Measurements from ENCODE around the gene VPS50. TPM values are rescaled to one million over a fixed set of nuclear protein-coding genes. Genes with fewer than 3 reads are reported as not detected.

VPS50 gene
- total RNA-seq, 1 experiment from 2014 or later, result 15.2 TPM

DNA sequence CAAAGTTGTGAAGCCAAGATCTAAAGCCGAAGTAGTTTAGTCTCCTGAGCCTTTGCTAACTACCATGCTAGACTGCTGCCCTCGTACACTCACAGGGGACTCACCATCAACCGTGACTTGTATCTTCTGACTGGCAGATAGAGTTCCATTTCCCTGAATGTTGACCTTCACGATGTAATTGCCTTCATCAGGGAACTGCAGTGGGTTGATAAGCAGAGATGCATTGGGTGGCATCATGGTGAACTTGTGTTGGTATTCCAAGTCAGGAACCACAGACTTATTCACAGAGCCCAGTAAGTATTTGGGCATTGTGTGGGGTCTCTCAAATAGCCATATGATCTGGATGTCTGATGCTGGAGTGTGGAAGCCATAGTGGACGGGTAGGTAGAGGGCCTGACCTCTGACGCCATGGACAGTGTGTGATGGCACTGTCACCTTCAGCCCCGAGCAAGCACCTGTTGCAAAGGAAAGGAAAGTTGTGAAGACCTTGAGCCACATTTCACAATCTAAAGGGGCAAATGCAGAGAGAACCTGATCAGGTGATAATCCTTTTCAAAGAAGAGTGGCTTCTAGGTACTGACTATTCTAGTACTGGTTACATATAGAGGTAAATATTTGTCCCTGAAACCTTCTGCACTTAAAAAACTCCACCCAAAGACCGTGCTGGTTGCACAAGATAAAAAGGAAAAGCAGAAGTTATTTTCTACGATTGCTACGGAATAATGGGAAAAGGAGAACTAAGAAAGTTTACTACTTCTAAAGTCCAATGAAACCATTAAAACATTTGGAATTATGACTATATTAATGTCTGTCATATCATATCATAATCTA lies 13.0 kb upstream of the VPS50 start:
- POLR2A ChIA-PET, result no interaction called here
- Mint-ChIP-seq H3K27me3 (ENCODE audit: insufficient read depth, unreplicated experiment) (no peaks in the 10 kb centered on the region), H3K36me3 (ENCODE audit: insufficient read depth, unreplicated experiment) (no peaks in the 10 kb centered on the region), H3K4me1 (ENCODE audit: insufficient read depth, unreplicated experiment) (no peaks in the 10 kb centered on the region), H3K9me3 (ENCODE audit: unreplicated experiment) (no peaks in the 10 kb centered on the region), H3K4me3 (ENCODE audit: unreplicated experiment) (no peak overlapping the region), H3K27ac (ENCODE audit: low read depth, unreplicated experiment) (no peak overlapping the region)
- no TSS peak for BruUV-seq (replicated peaks)
- CTCF ChIA-PET, result no interaction called here
- no peak for TF ChIP-seq CTCF (IDR thresholded peaks at IDR 0.05; ENCODE audit: unreplicated experiment)
- intact Hi-C loops (cut with micrococcal nuclease), result no loop called here
- no peak for DNase-seq (ENCODE audit: unreplicated experiment)

- TF ChIP-seq CTCF (IDR thresholded peaks at IDR 0.05; ENCODE audit: unreplicated experiment), result no peak
- no TSS peak for BruUV-seq (replicated peaks)
- Mint-ChIP-seq H3K27ac (ENCODE audit: low read depth, unreplicated experiment) (no peak overlapping the region), H3K36me3 (ENCODE audit: insufficient read depth, unreplicated experiment) (no peaks in the 10 kb centered on the region), H3K4me3 (ENCODE audit: unreplicated experiment) (no peak overlapping the region), H3K9me3 (ENCODE audit: unreplicated experiment) (no peaks in the 10 kb centered on the region), H3K4me1 (ENCODE audit: insufficient read depth, unreplicated experiment) (no peaks in the 10 kb centered on the region), H3K27me3 (ENCODE audit: insufficient read depth, unreplicated experiment) (no peaks in the 10 kb centered on the region)
- CTCF ChIA-PET, result interaction anchor here (1.0 to 1.1 kb wide), 2 partner anchors 9 kb away, joined by 4 to 5 read pairs; no protein-coding TSS in a partner anchor
- intact Hi-C loops (cut with micrococcal nuclease), result no loop called here
- no peak for DNase-seq (ENCODE audit: unreplicated experiment)
- POLR2A ChIA-PET, result interaction anchor here (0.6 kb wide), 1 partner anchor 40 kb away, joined by 4 read pairs; no protein-coding TSS in a partner anchor
Measured at GRCh38 chr7:93219868-93220267, 12.3 kb upstream of the VPS50 start.

GRCh38 chr7:93226310-93226709 lies 5.9 kb upstream of the VPS50 start, which contains the start of gene HEPACAM2:
Gene HEPACAM2 (minus strand): TSS chr7:93226469.
- Mint-ChIP-seq H3K27ac (ENCODE audit: low read depth, unreplicated experiment) (no peak within 1 kb of the TSS), H3K4me1 (ENCODE audit: insufficient read depth, unreplicated experiment) (no peaks in the 10 kb centered on the region), H3K36me3 (ENCODE audit: insufficient read depth, unreplicated experiment) (no peaks in the 10 kb centered on the region), H3K9me3 (ENCODE audit: unreplicated experiment) (no peaks in the 10 kb centered on the region), H3K4me3 (ENCODE audit: unreplicated experiment) (no peak within 1 kb of the TSS), H3K27me3 (ENCODE audit: insufficient read depth, unreplicated experiment) (peaks cover 22% of the 10 kb centered on the region)
- no peak for DNase-seq (ENCODE audit: unreplicated experiment)
- intact Hi-C loops (cut with micrococcal nuclease), result no loop called here
- BruUV-seq (replicated peaks), result no TSS peak
- no peak for TF ChIP-seq CTCF (IDR thresholded peaks at IDR 0.05; ENCODE audit: unreplicated experiment)
- ChIA-PET CTCF (interaction anchor here (0.6 to 4.6 kb wide), 6 partner anchors 9 to 133 kb away, joined by 3 to 30 read pairs (median 6); no protein-coding TSS in a partner anchor), POLR2A (interaction anchor here (0.7 kb wide), 1 partner anchor 18 kb away, joined by 3 read pairs; no protein-coding TSS in a partner anchor)

DNA sequence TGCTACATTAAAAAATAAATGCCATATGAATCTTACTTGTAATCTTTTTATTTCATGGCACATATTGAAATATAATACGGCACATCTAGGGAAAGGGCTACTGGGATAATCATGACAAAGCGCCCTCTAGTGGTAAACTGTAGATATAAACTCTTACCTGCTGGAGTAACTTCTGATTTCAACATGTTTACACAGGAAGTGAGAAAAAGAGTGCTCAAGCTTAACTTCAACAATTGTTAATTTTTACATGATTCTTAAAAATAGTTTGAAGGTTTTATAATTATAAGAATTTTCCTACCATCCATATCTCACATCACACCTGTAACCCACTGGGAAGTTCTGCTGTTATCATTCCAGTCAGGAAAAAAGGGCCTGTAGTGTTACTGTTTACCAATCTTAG lies 3.9 kb upstream of the VPS50 start:
- H3K27ac Mint-ChIP-seq (ENCODE audit: low read depth, unreplicated experiment), result no peak overlapping the region
- no peaks in the 10 kb centered on the region for H3K9me3 Mint-ChIP-seq (ENCODE audit: unreplicated experiment)
- TF ChIP-seq CTCF (IDR thresholded peaks at IDR 0.05; ENCODE audit: unreplicated experiment), result peak; percentile 56
- DNase-seq (ENCODE audit: unreplicated experiment), result peak; percentile 67
- ChIA-PET POLR2A (interaction anchor here (0.7 to 2.6 kb wide), 3 partner anchors 17 to 110 kb away, joined by 3 to 7 read pairs (median 3); partner anchors contain the start of gene SAMD9), CTCF (interaction anchor here (0.5 to 4.6 kb wide), 21 partner anchors 8 to 798 kb away, joined by 3 to 30 read pairs (median 4); no protein-coding TSS in a partner anchor)
- H3K36me3 Mint-ChIP-seq (ENCODE audit: insufficient read depth, unreplicated experiment), result no peaks in the 10 kb centered on the region
- H3K4me1 Mint-ChIP-seq (ENCODE audit: insufficient read depth, unreplicated experiment), result no peaks in the 10 kb centered on the region
- intact Hi-C loops (cut with micrococcal nuclease), result loop anchor here (1.0 kb wide), 2 partner anchors 50 to 136 kb away; no protein-coding TSS in a partner anchor
- H3K27me3 Mint-ChIP-seq (ENCODE audit: insufficient read depth, unreplicated experiment), result peaks cover 22% of the 10 kb centered on the region
- no TSS peak for BruUV-seq (replicated peaks)
- no peak overlapping the region for H3K4me3 Mint-ChIP-seq (ENCODE audit: unreplicated experiment)

Data from MCF 10A (cell line).